KOPT-K1 (cell line): ENCODE measurements around the gene RIT1.
"Not testable (repeated sequence)": the region's sequence is repeated elsewhere in the genome, so short reads cannot be mapped to it uniquely, and the experiment has no call there.

ENCODE experiments used
- H3K27ac ChIP-seq: fragments of 200-600 bp; sonication (generic); 2 replicates; pipeline ENCODE4 v1.5.1; 2016; ENCODE audit warnings: antibody characterized with exemption, mild to moderate bottlenecking, low read depth, low read length; ENCODE audit not compliant: poor library complexity, severe bottlenecking
- H3K36me3 ChIP-seq: fragments of 200-600 bp; sonication (generic); 2 replicates; pipeline ENCODE4 v1.5.1; 2017; ENCODE audit warnings: antibody characterized with exemption, mild to moderate bottlenecking, low read length, moderate library complexity; ENCODE audit not compliant: insufficient read depth
- H3K9me3 ChIP-seq: fragments of 200-600 bp; sonication (generic); 2 replicates; pipeline ENCODE4 v1.5.1; 2017; ENCODE audit warnings: antibody characterized with exemption, low read length, mild to moderate bottlenecking; ENCODE audit not compliant: insufficient read depth, poor library complexity, severe bottlenecking

The RIT1 gene

DNA sequence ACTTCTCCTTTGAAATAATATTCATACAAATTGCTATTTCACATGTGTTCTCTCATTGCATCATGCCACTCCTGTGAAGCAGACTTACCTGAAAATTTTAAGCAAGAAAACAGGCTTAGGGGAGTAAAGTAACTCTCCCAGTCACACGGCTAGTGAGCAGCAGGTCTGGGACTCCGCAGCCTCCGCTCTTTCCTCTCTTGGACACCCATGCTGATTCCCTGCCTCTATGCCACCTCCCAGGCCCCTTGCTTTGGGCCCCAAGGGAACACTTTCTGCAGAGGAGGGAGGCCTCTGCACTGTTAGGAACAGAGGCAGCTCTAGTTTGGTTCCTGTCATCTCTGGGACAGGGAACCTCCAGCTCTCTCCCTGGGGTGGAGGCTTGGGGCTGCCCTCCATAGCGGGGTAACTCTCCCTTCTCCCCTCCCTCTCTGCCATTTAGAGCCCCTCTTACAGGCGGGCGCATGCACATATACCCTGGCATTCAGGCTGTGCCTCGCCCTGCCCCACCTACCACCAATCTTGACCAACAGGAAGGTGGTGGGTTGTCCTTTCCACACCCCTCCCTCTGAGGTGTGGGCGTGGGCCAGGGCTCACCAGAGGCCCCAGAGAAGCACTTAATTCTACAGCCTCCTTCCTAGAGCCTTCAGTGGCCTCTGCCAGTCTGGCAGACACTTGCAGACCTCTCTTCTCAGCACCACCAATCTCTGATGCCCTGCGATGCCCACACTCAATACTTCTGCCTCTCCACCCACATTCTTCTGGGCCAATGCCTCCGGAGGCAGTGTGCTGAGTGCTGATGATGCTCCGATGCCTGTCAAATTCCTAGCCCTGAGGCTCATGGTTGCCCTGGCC is 30.1 kb upstream of the RIT1 start, which contains the start of gene RXFP4:
TSS of gene RXFP4 (plus strand) at position 646 of the 852 bp plus-strand sequence. CDS start at position 718, 72 bp downstream.
- peaks cover 14% of the 10 kb centered on the region for H3K36me3 ChIP-seq
- peak within 1 kb of the TSS; percentile 44 for H3K27ac ChIP-seq
- no peaks in the 10 kb centered on the region for H3K9me3 ChIP-seq

DNA sequence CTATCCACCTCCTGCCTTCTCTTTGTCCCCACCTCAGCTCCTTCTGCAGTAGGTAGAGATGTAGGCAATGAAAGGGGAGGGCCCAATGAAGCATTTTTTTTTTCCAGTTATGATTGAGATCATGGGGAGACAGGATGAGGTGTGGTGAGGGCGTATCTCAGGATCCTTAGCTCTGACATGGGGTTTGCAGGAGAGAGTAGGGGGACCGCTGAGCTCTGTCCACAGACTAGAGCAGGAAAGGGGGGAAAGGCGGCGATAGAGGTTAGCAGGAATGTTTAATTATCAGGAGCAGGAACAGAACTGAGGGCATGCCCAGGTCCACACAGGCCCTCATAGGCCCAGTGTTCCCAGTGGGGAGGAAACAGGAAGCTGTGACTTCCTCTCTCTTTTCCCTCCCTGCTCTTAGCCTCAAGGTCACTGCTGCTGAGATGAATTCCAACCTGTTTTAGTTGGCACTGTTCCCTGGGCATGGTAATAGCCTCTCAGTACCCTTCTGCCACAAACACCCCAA is 29.4 kb upstream of the RIT1 start:
- Histone ChIP-seq H3K36me3 (peaks cover 7% of the 10 kb centered on the region), H3K27ac (peak overlapping the region; percentile 44), H3K9me3 (no peaks in the 10 kb centered on the region)

DNA sequence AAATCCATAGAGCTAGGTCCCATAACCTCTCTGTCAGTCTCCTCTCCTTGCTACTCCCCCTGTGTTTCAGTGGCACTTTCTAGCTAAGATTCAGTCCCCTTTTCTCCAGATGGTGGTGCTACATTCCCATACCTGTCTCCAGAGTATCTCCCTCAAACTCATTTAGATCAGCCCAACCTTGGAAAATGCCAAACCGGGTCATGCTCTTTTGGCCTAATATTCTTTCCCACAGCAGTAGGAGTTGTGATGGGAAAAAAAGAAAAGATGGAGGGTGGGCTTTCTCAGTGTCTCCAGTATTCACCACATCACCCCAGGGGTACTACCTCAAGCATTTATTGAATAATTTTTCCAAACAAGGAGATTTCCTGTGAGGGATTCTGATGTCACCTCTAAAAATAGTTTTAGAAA is 27.1 kb upstream of the RIT1 start:
- Histone ChIP-seq H3K36me3 (peaks cover 4% of the 10 kb centered on the region; the same call in 1 of the 2 replicates), H3K9me3 (no peaks in the 10 kb centered on the region), H3K27ac (no peak overlapping the region)

DNA sequence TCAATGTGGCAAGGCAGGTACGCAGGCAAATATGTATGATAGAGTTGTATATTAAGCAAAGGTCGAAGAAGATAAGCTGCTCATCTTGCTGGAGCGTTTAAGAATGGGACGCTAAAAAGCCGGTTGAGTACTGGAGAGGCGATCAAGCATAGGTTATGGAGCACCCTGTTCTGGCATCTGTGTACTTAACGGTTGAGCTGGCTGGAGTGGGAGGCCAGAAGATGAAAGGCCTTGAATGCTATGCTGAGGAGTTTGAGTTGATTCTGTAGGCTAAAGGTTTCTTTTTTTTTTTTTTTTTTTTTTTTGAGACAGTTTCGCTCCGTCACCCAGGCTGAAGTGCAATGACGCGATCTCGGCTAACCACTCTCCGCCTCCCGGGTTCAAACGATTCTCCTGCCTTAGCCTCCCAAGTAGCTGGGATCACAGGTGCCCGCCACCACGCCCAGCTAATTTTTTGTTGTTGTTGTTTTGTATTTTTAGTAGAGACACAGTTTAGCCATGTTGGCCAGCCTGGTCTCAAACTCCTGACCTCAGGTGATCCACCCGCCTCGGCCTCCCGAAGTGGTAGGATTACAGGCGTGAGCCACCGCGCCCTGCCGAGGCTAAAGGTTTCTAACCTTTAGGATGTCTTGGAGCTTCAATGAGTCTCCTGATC is 23.9 kb upstream of the RIT1 start:
- Histone ChIP-seq H3K36me3 (peaks cover 36% of the 10 kb centered on the region), H3K27ac (peak overlapping the region; percentile 92), H3K9me3 (no peaks in the 10 kb centered on the region)

DNA sequence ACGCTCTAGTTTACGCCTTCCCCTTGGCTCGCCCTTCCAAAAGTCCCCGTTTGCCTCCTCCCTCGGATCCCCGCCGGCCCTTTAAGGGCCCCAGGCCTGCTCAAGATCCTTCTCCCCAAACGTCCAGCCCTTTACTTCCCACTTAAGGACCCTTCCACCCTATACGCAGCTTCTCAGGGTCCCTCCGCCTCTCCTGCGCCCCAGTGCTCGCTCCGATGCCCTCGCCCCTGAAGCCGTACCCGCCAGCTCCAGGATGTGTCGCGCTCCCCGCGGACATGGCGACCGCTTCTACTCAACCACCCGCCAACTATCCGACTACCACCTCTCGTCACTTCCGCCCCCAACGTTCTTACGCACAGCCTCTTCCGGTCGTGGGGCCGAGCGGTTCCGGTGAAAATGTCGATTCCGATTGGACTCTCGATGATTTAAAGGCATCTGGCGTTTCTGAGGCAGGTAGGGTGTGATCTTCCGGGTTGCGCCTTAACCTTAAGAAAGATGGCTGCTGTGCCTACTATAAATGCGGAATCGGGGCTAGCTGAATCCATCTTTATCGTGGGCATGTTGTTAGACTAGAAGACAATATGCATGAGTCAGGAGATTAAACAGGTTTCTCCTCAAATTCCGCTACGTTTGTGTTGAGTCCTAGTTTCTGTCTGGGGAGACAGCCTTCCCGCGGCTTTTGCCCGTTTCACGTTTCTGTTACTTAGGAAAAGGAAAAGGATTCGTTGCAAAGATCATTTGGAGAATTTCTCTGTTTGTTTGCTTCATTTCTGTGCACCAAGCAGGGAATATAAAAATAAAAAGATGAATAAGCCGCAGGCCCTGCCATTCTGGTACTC is 23.2 kb upstream of the RIT1 start, which contains the start of gene KHDC4:
TSS of gene KHDC4 (minus strand) at position 317 of the 839 bp plus-strand sequence. CDS start at position 277, 40 bp downstream.
- H3K27ac ChIP-seq, result peak within 1 kb of the TSS; percentile 92
- peaks cover 42% of the 10 kb centered on the region for H3K36me3 ChIP-seq
- no peaks in the 10 kb centered on the region for H3K9me3 ChIP-seq

DNA sequence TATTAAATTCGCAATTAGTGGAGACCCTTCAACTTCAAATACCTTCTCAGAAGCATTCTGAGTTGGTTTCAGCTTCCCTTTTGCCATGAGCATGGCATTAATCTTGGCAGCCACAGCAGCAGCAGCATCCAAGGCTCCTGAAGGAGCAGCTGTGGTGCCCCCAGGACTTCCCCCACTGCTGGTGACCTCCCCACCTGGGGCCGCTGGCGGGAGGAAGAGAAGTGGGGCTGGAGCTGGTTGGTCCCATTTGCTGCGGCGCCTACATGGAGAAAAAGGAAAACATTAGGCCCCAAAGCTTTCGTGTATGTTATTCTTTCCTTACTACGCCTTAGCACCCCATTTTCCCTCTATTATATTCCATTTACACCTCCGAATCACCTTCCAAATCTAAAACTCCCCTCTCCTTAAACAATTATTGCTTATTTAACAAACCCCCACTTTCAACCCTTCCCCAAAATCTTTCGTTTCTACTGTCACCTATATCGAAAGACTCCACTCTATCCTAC is 22.5 kb upstream of the RIT1 start:
- peaks cover 49% of the 10 kb centered on the region for H3K36me3 ChIP-seq

DNA sequence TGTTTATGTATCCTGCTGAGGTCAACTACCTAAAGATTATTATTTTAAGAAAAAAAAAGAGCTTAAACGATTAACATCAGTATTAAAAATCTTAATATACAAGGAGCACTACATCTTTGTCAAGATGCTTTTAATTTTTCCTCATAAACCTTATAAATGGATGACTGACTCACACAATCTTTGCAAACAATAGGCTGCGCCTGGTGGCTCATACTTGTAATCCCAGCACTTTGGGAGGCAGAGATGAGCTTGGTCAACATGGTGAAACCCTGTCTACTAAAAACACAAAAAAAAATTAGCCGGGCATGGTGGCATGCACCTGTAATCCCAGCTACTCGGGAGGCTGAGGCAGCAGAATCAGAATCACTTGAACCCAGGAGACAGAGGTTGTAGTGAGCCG is 21.3 kb upstream of the RIT1 start:
- H3K27ac ChIP-seq, result no peak overlapping the region
- H3K36me3 ChIP-seq, result peaks cover 60% of the 10 kb centered on the region
- H3K9me3 ChIP-seq, result no peaks in the 10 kb centered on the region

More for the DNA sequence above, 22.5 kb upstream of the RIT1 start:
- peak overlapping the region; percentile 92 for H3K27ac ChIP-seq
- H3K9me3 ChIP-seq, result no peaks in the 10 kb centered on the region

DNA sequence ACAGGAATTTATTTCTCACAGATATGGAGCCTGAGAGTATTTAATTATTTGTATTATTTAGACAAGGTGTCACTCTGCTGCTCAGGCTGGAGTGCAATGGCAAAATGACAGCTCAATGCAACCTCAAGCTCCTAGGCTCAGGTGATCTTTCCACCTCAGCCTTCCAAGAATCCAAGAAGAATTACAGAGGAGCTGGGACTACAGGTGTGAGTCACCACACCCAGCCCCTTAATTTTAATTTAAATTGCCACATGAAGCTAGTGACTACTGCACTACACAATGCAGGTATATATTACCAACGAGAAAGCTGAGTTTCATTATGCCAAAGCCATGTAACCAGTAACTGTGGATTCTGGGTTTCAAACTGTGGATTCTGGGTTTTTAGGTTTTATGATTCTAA is 20.9 kb upstream of the RIT1 start:
- Histone ChIP-seq H3K27ac (no peak overlapping the region), H3K9me3 (no peaks in the 10 kb centered on the region), H3K36me3 (peaks cover 65% of the 10 kb centered on the region)

DNA sequence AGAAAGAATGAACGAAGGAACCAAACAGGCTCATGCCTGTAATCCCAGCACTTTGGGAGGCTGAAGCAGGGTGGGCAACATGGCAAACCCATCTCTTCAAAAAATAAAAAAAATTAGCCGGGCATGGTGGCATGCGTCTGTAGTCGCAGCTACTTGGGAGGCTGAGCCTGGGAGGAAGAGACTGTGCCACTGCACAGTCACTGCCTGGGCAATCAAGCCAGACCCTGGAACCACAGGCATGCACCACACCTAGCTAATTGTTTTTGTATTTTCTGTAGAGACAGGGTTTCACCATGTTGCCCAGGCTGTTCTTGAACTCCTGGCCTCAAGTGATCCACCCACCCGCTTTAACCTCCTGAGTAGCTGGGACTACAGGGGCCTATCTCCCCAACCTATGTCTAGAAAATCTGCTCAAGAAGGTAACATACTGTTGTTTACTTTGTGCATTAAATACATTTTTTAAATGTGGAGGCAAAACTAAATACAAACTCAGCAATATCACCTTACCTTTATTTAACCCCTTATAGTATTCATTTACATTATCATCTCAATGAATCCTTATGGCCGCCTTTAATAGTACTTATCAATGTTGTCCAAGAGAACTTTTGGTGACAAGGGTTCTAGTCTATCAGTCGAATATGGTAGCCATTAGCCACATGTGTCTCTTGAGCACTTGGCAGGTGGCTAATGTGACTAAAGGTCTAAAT is 20.3 kb upstream of the RIT1 start:
- peaks cover 70% of the 10 kb centered on the region for H3K36me3 ChIP-seq

DNA sequence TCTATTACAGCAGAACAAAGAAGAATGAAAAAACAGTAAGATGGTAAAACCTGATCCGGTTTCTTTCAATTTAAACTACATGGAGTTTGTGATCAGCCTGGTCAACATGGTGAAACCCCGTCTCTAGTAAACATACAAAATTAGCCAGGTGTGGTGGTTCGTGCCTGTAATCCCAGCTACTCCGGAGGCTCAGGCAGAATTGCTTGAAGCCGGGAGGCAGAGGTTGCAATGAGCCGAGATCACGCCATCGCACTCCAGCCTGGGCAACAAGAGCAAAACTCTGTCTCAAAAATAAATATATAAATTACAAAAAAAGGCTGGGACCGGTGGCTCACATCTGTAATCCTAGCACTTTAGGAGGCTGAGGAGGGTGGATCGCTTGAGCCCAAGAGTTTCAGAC is 19.6 kb upstream of the RIT1 start:
- H3K36me3 ChIP-seq, result peaks cover 78% of the 10 kb centered on the region
- H3K27ac ChIP-seq, H3K9me3 ChIP-seq: not testable (repeated sequence)

More for the DNA sequence above, 20.3 kb upstream of the RIT1 start:
- Histone ChIP-seq H3K27ac (no peak overlapping the region), H3K9me3 (no peaks in the 10 kb centered on the region)

DNA sequence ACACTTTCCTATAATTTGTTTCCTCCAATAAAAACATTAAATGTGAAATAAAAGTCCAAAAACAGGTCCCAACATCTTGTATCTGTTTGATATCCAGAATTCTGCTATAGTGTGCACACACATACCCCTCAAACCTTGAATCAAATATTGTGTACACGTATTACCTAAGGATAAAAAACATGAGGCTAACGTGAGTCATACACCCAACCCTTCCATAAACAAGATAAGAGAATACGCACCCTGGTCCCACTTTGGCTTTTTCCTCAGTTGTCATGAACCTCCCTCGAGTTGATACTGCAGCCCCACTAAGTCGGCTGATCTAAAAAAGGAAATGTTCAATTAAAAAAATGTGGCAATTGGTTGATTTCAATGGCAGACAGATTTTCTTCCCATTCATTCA is 17.9 kb upstream of the RIT1 start:
- Histone ChIP-seq H3K36me3 (peaks cover 95% of the 10 kb centered on the region), H3K27ac (no peak overlapping the region)

DNA sequence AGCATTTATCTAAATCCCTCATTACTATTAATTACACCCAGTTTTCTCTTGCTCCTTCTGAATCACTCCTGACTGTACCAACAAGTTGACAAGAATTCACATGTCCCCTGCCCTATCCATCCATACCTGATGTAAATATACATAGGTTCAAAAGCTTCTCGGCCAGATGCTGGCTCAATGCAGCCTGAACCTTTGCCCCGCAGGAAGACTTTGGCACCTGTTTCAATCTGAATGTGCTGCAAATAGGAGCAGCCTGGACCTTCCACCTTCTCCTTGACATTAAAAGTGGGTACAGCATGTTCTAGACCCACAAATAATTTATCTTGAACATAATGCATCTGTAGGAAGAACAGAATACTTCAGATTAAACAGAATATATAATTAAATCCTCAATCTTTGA is 14.4 kb upstream of the RIT1 start:
- H3K36me3 ChIP-seq, result peaks cover 99% of the 10 kb centered on the region
- no peaks in the 10 kb centered on the region for H3K9me3 ChIP-seq
- no peak overlapping the region for H3K27ac ChIP-seq

More for the DNA sequence above, 17.9 kb upstream of the RIT1 start:
- no peaks in the 10 kb centered on the region for H3K9me3 ChIP-seq

DNA sequence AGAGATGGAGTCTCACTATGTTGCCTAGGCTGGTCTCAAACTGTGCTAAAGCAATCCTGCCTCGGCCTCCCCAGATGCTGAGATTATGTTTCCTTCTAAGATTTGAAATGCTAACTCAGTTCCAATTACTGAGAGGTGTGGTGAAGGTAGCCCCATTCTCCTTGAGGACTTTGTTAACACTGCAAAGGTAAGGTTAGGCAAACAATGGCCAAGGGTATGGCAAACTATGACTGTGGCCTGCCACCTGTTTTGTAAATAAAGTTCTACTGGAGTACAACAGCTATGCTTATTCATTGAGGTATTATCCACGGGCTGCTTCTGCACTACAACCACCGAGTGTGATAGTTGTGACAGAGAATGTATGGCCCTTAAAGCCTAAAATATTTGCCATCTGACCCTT is 9.6 kb upstream of the RIT1 start:
- no peaks in the 10 kb centered on the region for H3K9me3 ChIP-seq
- H3K27ac ChIP-seq, result no peak overlapping the region
- H3K36me3 ChIP-seq, result peaks cover 100% of the 10 kb centered on the region

DNA sequence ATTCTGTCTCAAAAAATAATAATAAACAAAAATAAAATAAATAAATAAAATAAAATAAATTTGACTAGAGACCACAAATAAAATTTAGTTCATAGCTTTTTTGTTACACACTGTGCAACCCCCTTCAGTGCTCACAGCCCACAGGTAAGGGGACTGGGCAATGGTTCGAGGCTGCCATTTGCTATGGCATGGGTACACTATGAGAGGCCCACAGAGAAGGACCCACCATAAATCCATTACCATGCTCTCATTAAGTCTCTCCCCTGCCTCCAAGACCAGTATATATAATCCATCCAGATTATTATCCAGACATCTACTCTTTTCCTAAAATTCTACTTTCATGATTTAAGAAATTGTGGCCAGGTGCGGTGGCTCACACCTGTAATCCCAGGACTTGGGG is 8.7 kb upstream of the RIT1 start:
- Histone ChIP-seq H3K36me3 (peaks cover 100% of the 10 kb centered on the region), H3K27ac (no peak overlapping the region), H3K9me3 (no peaks in the 10 kb centered on the region)
